Heart right ventricle (tissue), 16 donors: ENCODE measurements around the gene BIVM. TPM values are rescaled to one million over a fixed set of nuclear protein-coding genes. Genes with fewer than 3 reads are reported as not detected.

Source experiments
- ATAC-seq, 8 donors: fragments of 200-7000 bp; cut with Tn5 transposase; one replicate each; pipeline ENCODE4 v1.9.1; 2020; ENCODE audit warnings: mild to moderate bottlenecking in 8 of 8, moderate library complexity in 8 of 8, moderate number of reproducible peaks in 1 of 8
- DNase-seq, 2 donors: peaks; one replicate each; pipeline ENCODE4 v3.0.0-alpha.2; 2020
- H3K27ac ChIP-seq, 10 donors: fragments of 200-600 bp; sonication (generic) in 2 of 10; one replicate each; pipeline versions ENCODE4 v1.5.0 to v1.8.0; 2020 to 2022; ENCODE audit warnings: mild to moderate bottlenecking in 3 of 10
- H3K27me3 ChIP-seq, 7 donors: fragments of 200-600 bp; one replicate each; pipeline ENCODE4 v1.8.0; 2021 to 2022; ENCODE audit warnings: mild to moderate bottlenecking in 2 of 7
- H3K36me3 ChIP-seq, 9 donors: fragments of 200-600 bp; sonication (generic) in 1 of 9; one replicate each; pipeline versions ENCODE4 v1.5.0 to v1.8.0; 2020 to 2022; ENCODE audit warnings: mild to moderate bottlenecking in 2 of 9
- H3K4me1 ChIP-seq, 9 donors: fragments of 200-600 bp; sonication (generic) in 1 of 9; one replicate each; pipeline versions ENCODE4 v1.5.0 to v1.8.0; 2020 to 2022; ENCODE audit warnings: mild to moderate bottlenecking in 4 of 9
- H3K4me3 ChIP-seq, 10 donors: fragments of 200-600 bp; sonication (generic) in 2 of 10; one replicate each; pipeline versions ENCODE4 v1.5.0 to v1.8.0; 2020 to 2022; ENCODE audit warnings: mild to moderate bottlenecking in 7 of 10, moderate library complexity in 2 of 10
- H3K9me3 ChIP-seq, 11 donors: fragments of 200-600 bp in 10 of 11; sonication (generic) in 2 of 11; one replicate each; pipeline versions ENCODE4 v1.5.0 to v1.8.0; 2013 to 2022; ENCODE audit warnings: mild to moderate bottlenecking in 2 of 11, control low read depth in 1 of 11, moderate library complexity in 1 of 11
- WGBS, 2 donors: extraction: QIAGEN DNeasy Blood & Tissue Kit; methylation state at CpG; one replicate each; pipeline ENCODE4 v1.1.7; 2013; ENCODE audit warnings: inconsistent platforms in 1 of 2; 5-methylcytosine and 5-hydroxymethylcytosine counted together
- intact Hi-C, 10 donors: fragments of 100-400 bp; cut with DNase I; formaldehyde crosslinking; loops; one replicate each; pipeline versions ENCODE4 v1.11.1 to v1.14.2; 2022
- polyA plus RNA-seq, 2 donors: library from polyadenylated mRNA; stranded (reverse); fragments of 200-250 nt; gene quantifications; one replicate each; pipeline ENCODE4 v1.2.3, GENCODE V29; 2013
- total RNA-seq, 10 donors: library from RNA; stranded (reverse); fragmentation: NEBNext Ultra II Directional in 3 of 10; extraction: Animal tissue kit (Norgen Biotek cat#: 25700) in 3 of 10; gene quantifications; one replicate each; pipeline versions ENCODE4 v1.2.1 to v1.2.4, GENCODE V29; 2021 to 2023
- TF ChIP-seq, protein P1 (sequence below), 9 donors: fragments of 200-600 bp; sonication (generic) in 2 of 9; IDR thresholded peaks; one replicate each; pipeline versions ENCODE4 v1.5.0 to v1.8.0; 2021 to 2022; ENCODE audit warnings: antibody characterized with exemption in 9 of 9, mild to moderate bottlenecking in 5 of 9, moderate library complexity in 1 of 9
- donor health status: Arrhythmogenic right ventricular cardiomyopathy.
- donor health status: ischemic (EF 13 %, LVEDD 7.1; RV severe dilation, severe dysfunction).
- donor health status: healthy with polysubstance abuse.
- donor health status: DM: no; HTN: yes; CAD: no.
- donor health status: DM: no; HTN: no; CAD: no.
- donor health status: ischemic (EF 25% LVEDD 6.9; RV normal size, moderate dysfunction).
- donor health status: ischemic (EF 25% LVEDD 5.7; RV mildly dilated, moderate dysfunction).
- donor health status: healthy.
- donor health status: DM: yes; HTN: yes; CAD: no.
- donor health status: Ischemic cardiomyopathy.
- donor health status: ischemic (EF 35%, LVEDD 5.7; RV mildly dilated, moderate dysfunction).
- donor health status: nonischemic (EF 11% LVEDD 7.7; RV severe dilation, severe dysfunction).
- donor health status: DM: yes; HTN: yes; CAD: no.
- donor health status: PGD.
- donor health status: ischemic (EF 29% LVEDD 5.4; RV normal size, mild dysfunction).
- donor health status: nonischemic (EF 23%, LVEDD 6.1; RV moderate dilation, normal function).

Gene BIVM
- total and polyA plus RNA-seq, 12 donors = 6.7 to 37.3 (median 28.3) TPM

DNA sequence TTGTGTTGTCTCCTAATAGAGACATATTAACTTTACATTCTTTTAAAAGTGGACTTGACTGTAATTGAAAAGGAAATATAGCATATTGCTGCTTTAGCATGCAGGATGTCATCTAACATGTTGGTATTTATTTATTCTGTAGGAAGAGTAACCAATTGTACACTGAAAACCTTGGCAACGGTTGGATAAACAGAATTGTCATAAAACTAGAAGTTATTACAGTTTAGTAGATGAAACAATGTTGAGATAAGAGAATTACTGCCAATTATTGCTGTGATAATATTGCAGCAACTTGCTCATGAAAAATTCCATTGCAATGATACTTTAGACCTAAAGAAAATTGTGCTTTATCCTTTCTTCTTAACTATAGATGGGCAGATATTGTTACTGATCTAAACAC lies 39.4 kb downstream of the BIVM start:
- TF ChIP-seq, protein P1, sequence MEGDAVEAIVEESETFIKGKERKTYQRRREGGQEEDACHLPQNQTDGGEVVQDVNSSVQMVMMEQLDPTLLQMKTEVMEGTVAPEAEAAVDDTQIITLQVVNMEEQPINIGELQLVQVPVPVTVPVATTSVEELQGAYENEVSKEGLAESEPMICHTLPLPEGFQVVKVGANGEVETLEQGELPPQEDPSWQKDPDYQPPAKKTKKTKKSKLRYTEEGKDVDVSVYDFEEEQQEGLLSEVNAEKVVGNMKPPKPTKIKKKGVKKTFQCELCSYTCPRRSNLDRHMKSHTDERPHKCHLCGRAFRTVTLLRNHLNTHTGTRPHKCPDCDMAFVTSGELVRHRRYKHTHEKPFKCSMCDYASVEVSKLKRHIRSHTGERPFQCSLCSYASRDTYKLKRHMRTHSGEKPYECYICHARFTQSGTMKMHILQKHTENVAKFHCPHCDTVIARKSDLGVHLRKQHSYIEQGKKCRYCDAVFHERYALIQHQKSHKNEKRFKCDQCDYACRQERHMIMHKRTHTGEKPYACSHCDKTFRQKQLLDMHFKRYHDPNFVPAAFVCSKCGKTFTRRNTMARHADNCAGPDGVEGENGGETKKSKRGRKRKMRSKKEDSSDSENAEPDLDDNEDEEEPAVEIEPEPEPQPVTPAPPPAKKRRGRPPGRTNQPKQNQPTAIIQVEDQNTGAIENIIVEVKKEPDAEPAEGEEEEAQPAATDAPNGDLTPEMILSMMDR (IDR thresholded peaks at IDR 0.05) = no peak
- H3K9me3 ChIP-seq = no peaks in the 10 kb centered on the region
- H3K36me3 ChIP-seq = peaks cover 0 to 99% (median 44%) of the 10 kb centered on the region in 9 donors
- H3K27ac ChIP-seq = no peak overlapping the region
- 77 to 81% methylated on average over 1 of the region's 1 CpG for WGBS, 2 donors
- ATAC-seq (no peak), DNase-seq (no peak)
- intact Hi-C loops = no loop called here
- H3K4me3 ChIP-seq = no peak overlapping the region
- H3K4me1 ChIP-seq = no peaks in the 10 kb centered on the region
- no peaks in the 10 kb centered on the region for H3K27me3 ChIP-seq

DNA sequence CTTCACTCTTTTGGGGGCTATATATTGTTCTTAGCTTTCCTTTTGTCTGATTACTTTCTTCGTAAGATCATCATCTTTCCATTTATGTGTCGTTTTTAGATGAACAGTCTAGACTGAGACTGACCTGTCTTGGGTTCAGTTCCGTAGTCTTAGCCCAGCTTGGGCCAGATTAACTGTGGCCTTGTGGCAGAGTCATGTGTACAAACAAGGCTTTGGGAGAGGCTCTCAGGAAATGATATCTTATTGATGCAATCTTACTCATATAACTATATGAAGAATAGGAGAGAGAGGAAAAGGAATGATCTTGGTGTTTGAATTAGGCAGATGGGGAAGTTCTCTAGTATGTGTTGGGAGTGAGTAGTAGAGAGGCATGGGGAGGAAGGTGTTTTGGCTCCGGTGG lies 40.1 kb downstream of the BIVM start:
- no peak for ATAC-seq

GRCh38 chr13:102839462-102839861 lies 40.5 kb downstream of the BIVM start:
- intact Hi-C loops = no loop called here
- no peaks in the 10 kb centered on the region for H3K27me3 ChIP-seq

More for the DNA sequence above, 40.1 kb downstream of the BIVM start:
- Histone ChIP-seq H3K27me3 (no peaks in the 10 kb centered on the region), H3K27ac (no peak overlapping the region), H3K36me3 (peaks cover 0 to 92% (median 44%) of the 10 kb centered on the region in 9 donors), H3K4me1 (no peaks in the 10 kb centered on the region), H3K4me3 (no peak overlapping the region), H3K9me3 (no peaks in the 10 kb centered on the region)
- TF ChIP-seq, protein P1 (IDR thresholded peaks at IDR 0.05) = no peak
- 46 to 49% methylated on average over 4 of the region's 4 CpGs for WGBS, 2 donors
- intact Hi-C loops = no loop called here
- no peak for DNase-seq

GRCh38 chr13:102845289-102845629 lies 46.3 kb downstream of the BIVM start:
- DNase-seq (no peak), ATAC-seq (peak in 3 of 8 donors; percentile 19 to 45 (median 37))
- Histone ChIP-seq H3K27ac (peak overlapping the region; percentile 88 to 98 (median 95)), H3K36me3 (peaks cover 0 to 37% (median 8%) of the 10 kb centered on the region in 9 donors), H3K9me3 (no peaks in the 10 kb centered on the region), H3K4me1 (peaks cover 0 to 37% (median 28%) of the 10 kb centered on the region in 9 donors), H3K4me3 (peak overlapping the region; percentile 76 to 98 (median 88)), H3K27me3 (no peaks in the 10 kb centered on the region)
- TF ChIP-seq, protein P1 (IDR thresholded peaks at IDR 0.05) = no peak
- intact Hi-C loops = loop anchor here in 7 of 10 donors (1.0 to 5.0 kb wide), 7 partner anchors 43 to 263 kb away; partner anchors contain the start of genes TPP2 (in 2 of the 7), BIVM (in 1 of the 7), POGLUT2 (in 1 of the 7) and TEX30 (in 1 of the 7)
- WGBS, 2 donors = 1 to 2% methylated on average over 13 of the region's 13 CpGs

More at GRCh38 chr13:102839462-102839861, 40.5 kb downstream of the BIVM start:
- DNase-seq = no peak
- ATAC-seq = no peak
- Histone ChIP-seq H3K27ac (no peak overlapping the region), H3K9me3 (no peaks in the 10 kb centered on the region), H3K4me1 (no peaks in the 10 kb centered on the region), H3K4me3 (no peak overlapping the region), H3K36me3 (peaks cover 0 to 87% (median 43%) of the 10 kb centered on the region in 9 donors)
- TF ChIP-seq, protein P1 (IDR thresholded peaks at IDR 0.05) = no peak
- 91 to 92% methylated on average over 5 of the region's 5 CpGs for WGBS, 2 donors
